T-helper 1 cell treated with Interleukin-12 subunit alpha and Interleukin-12 subunit beta and Interleukin-4 antibody, amounts not matched to agents 30 μg/mL and 1 μg/mL, for 36 hours (primary cell): ENCODE measurements around the gene RPA3.
A peak's percentile ranks its signal among the peaks of the same experiment; 100 is the strongest.

Source experiments
- H3K27ac Mint-ChIP-seq: one replicate; pipeline ENCODE4 v1.8.0; 2021; ENCODE audit warnings: mild to moderate bottlenecking, mixed read lengths
- H3K27me3 Mint-ChIP-seq: one replicate; pipeline ENCODE4 v1.8.0; 2021; ENCODE audit warnings: low read depth, mixed read lengths
- H3K36me3 Mint-ChIP-seq: one replicate; pipeline ENCODE4 v1.8.0; 2021; ENCODE audit warnings: low read depth, mixed read lengths
- H3K4me1 Mint-ChIP-seq: one replicate; pipeline ENCODE4 v1.8.0; 2021; ENCODE audit warnings: low read depth, mixed read lengths
- H3K4me3 Mint-ChIP-seq: one replicate; pipeline ENCODE4 v1.8.0; 2021; ENCODE audit warnings: mild to moderate bottlenecking, moderate library complexity, mixed read lengths
- H3K9me3 Mint-ChIP-seq: one replicate; pipeline ENCODE4 v1.8.0; 2021; ENCODE audit warnings: mixed read lengths

Gene RPA3

GRCh38 chr7:7718492-7718891 is at the start of gene RPA3:
TSS of gene RPA3 (minus strand) at chr7:7718607. CDS start at chr7:7640418, 78,189 bp downstream.
- Mint-ChIP-seq H3K27ac (peak within 1 kb of the TSS; percentile 77), H3K4me3 (no peak within 1 kb of the TSS), H3K36me3 (peaks cover 14% of the 10 kb centered on the region), H3K4me1 (peaks cover 20% of the 10 kb centered on the region), H3K9me3 (no peaks in the 10 kb centered on the region), H3K27me3 (no peaks in the 10 kb centered on the region)

DNA sequence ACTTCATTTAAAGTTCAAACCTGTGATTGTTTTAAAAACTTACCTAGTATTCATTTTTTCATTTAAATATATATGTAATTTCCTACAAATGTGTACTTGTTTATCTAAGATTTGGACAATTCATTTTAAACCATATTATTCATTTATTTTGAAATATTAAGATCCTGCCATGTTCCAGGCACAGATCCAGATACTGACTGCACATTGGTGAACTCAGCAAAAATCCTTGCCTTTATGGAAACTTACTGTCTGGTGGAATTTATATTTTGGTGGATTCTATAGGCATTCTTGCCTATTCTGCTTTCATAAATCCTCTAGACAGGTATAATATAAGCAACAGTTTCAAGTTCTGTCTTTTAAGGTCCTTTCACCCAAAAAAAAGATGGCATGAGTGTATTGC is 48.3 kb upstream of the RPA3 start:
- no peaks in the 10 kb centered on the region for H3K9me3 Mint-ChIP-seq
- H3K27ac Mint-ChIP-seq, result no peak overlapping the region
- H3K4me1 Mint-ChIP-seq, result peaks cover 18% of the 10 kb centered on the region
- peaks cover 18% of the 10 kb centered on the region for H3K27me3 Mint-ChIP-seq
- no peaks in the 10 kb centered on the region for H3K36me3 Mint-ChIP-seq
- no peak overlapping the region for H3K4me3 Mint-ChIP-seq

GRCh38 chr7:7765422-7765821 is 47.0 kb upstream of the RPA3 start:
- H3K9me3 Mint-ChIP-seq, result no peaks in the 10 kb centered on the region
- H3K4me3 Mint-ChIP-seq, result no peak overlapping the region
- peaks cover 23% of the 10 kb centered on the region for H3K4me1 Mint-ChIP-seq
- H3K36me3 Mint-ChIP-seq, result no peaks in the 10 kb centered on the region
- H3K27ac Mint-ChIP-seq, result no peak overlapping the region
- H3K27me3 Mint-ChIP-seq, result peaks cover 12% of the 10 kb centered on the region

GRCh38 chr7:7764520-7765396 is 46.4 kb upstream of the RPA3 start:
- no peak overlapping the region for H3K4me3 Mint-ChIP-seq
- H3K27ac Mint-ChIP-seq, result peak overlapping the region; percentile 1
- no peaks in the 10 kb centered on the region for H3K36me3 Mint-ChIP-seq
- peaks cover 5% of the 10 kb centered on the region for H3K27me3 Mint-ChIP-seq
- peaks cover 23% of the 10 kb centered on the region for H3K4me1 Mint-ChIP-seq
- no peaks in the 10 kb centered on the region for H3K9me3 Mint-ChIP-seq

GRCh38 chr7:7761974-7762779 is 43.8 kb upstream of the RPA3 start:
- Mint-ChIP-seq H3K27ac (peak overlapping the region; percentile 85), H3K27me3 (no peaks in the 10 kb centered on the region), H3K4me1 (peaks cover 23% of the 10 kb centered on the region), H3K4me3 (peak overlapping the region; percentile 81), H3K36me3 (no peaks in the 10 kb centered on the region), H3K9me3 (no peaks in the 10 kb centered on the region)

- Mint-ChIP-seq H3K4me1 (peaks cover 23% of the 10 kb centered on the region), H3K4me3 (peak overlapping the region; percentile 81), H3K27ac (peak overlapping the region; percentile 52), H3K9me3 (no peaks in the 10 kb centered on the region), H3K27me3 (no peaks in the 10 kb centered on the region), H3K36me3 (no peaks in the 10 kb centered on the region)
Observed at GRCh38 chr7:7761340-7761973, 43.0 kb upstream of the RPA3 start.

GRCh38 chr7:7757576-7757975 is 39.2 kb upstream of the RPA3 start:
- H3K27me3 Mint-ChIP-seq, result no peaks in the 10 kb centered on the region
- peaks cover 15% of the 10 kb centered on the region for H3K4me1 Mint-ChIP-seq
- H3K4me3 Mint-ChIP-seq, result no peak overlapping the region
- no peak overlapping the region for H3K27ac Mint-ChIP-seq
- no peaks in the 10 kb centered on the region for H3K9me3 Mint-ChIP-seq
- H3K36me3 Mint-ChIP-seq, result no peaks in the 10 kb centered on the region

DNA sequence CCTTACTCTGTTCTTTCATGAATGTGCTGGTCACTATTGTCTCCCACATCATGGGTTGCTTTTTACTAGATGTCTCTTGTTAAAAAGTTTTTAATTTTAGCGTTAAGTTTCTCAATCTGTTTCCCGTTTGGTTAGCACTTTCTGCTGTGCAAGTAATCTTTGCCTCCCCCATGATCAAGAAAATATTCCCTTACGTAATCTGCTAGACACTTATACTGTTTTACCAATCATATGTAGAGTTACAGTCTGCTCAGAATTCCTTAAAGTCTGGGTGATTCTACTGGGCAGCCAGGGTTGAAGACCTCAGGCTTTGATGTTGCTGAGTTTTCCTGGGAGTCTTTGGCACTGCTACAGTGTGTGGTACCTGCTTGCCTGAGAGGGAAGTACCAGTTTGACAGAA is 38.2 kb upstream of the RPA3 start:
- Mint-ChIP-seq H3K36me3 (no peaks in the 10 kb centered on the region), H3K4me1 (peaks cover 6% of the 10 kb centered on the region), H3K27me3 (no peaks in the 10 kb centered on the region), H3K9me3 (no peaks in the 10 kb centered on the region), H3K4me3 (no peak overlapping the region), H3K27ac (no peak overlapping the region)

DNA sequence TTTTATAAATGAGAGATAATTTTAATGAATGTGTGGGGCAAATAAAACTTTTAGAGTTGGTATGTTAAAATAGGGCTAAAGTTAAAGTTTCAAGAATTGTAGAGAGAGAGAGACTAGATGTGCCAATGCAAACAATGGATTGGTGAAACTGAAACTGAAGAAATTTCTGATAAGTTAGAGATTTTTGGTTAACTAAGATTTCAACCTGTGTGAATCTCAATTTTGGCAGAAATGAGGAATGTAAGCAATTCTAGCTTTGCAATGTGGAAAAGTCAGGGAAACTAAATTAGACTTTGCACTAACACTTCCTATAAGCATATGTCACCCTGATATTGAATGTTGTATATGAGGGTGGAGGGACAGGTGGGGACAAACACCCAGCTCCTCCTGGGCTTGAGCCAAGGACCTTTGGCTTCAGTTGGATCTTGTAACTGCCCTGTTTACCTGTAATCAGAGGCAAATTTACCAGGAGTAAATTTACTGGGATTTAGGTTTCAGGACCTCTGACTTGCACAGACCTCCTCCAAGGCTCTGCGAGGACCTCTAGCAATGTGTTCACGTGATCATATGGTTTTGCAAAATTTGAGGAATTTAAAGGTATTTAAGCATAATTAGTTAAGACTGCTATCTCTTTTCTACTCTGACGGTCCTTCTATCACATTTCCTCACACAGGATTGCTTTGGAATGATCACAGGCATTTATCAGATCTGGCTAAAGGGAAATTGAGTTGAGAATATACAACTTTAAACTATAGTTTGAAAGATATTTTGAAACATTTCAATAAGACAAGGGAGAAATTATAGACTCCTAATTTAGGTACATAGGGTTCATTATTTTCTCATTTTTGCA is 33.1 kb upstream of the RPA3 start:
- Mint-ChIP-seq H3K27ac (no peak overlapping the region), H3K9me3 (no peaks in the 10 kb centered on the region), H3K4me1 (peaks cover 4% of the 10 kb centered on the region), H3K27me3 (no peaks in the 10 kb centered on the region), H3K36me3 (no peaks in the 10 kb centered on the region), H3K4me3 (no peak overlapping the region)

- H3K4me1 Mint-ChIP-seq, result peaks cover 4% of the 10 kb centered on the region
- H3K27ac Mint-ChIP-seq, result no peak overlapping the region
- no peaks in the 10 kb centered on the region for H3K27me3 Mint-ChIP-seq
- no peak overlapping the region for H3K4me3 Mint-ChIP-seq
- no peaks in the 10 kb centered on the region for H3K36me3 Mint-ChIP-seq
- H3K9me3 Mint-ChIP-seq, result no peaks in the 10 kb centered on the region
Observed at GRCh38 chr7:7750571-7751242, 32.3 kb upstream of the RPA3 start.

GRCh38 chr7:7746458-7746857 is 28.1 kb upstream of the RPA3 start:
- H3K4me3 Mint-ChIP-seq, result no peak overlapping the region
- no peaks in the 10 kb centered on the region for H3K27me3 Mint-ChIP-seq
- no peak overlapping the region for H3K27ac Mint-ChIP-seq
- H3K4me1 Mint-ChIP-seq, result peaks cover 4% of the 10 kb centered on the region
- H3K9me3 Mint-ChIP-seq, result no peaks in the 10 kb centered on the region
- no peaks in the 10 kb centered on the region for H3K36me3 Mint-ChIP-seq

DNA sequence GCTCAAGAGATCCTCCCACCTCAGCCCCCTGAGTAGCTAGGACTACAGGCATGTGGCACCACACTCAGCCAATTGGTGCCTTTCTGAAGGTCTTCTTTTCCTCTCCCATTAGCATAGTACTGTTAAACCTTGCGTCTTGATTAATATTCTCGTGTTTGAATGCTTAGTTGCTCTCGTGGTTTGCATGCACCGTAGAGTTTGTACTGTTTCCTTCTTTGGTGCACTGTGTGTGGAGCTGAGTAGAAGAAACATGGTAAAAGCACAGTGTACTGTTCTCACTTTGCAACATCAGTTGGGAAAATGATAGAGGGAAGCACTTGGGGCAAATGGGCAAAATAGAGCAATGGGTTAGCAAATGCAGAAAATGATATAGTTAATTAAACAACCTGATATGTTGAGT is 27.6 kb upstream of the RPA3 start:
- Mint-ChIP-seq H3K4me3 (no peak overlapping the region), H3K27ac (no peak overlapping the region), H3K9me3 (no peaks in the 10 kb centered on the region), H3K4me1 (peaks cover under 1% of the 10 kb centered on the region), H3K27me3 (no peaks in the 10 kb centered on the region), H3K36me3 (no peaks in the 10 kb centered on the region)

GRCh38 chr7:7745258-7745657 is 26.9 kb upstream of the RPA3 start:
- no peaks in the 10 kb centered on the region for H3K4me1 Mint-ChIP-seq
- no peaks in the 10 kb centered on the region for H3K36me3 Mint-ChIP-seq
- H3K27ac Mint-ChIP-seq, result no peak overlapping the region
- no peaks in the 10 kb centered on the region for H3K27me3 Mint-ChIP-seq
- H3K4me3 Mint-ChIP-seq, result no peak overlapping the region
- H3K9me3 Mint-ChIP-seq, result no peaks in the 10 kb centered on the region
